ENCODE data around the gene MUC6. TPM values are rescaled to one million over a fixed set of nuclear protein-coding genes. Genes with fewer than 3 reads are reported as not detected.

The MUC6 gene
- total RNA-seq, 6 experiments from 2014 or later: not detected

DNA sequence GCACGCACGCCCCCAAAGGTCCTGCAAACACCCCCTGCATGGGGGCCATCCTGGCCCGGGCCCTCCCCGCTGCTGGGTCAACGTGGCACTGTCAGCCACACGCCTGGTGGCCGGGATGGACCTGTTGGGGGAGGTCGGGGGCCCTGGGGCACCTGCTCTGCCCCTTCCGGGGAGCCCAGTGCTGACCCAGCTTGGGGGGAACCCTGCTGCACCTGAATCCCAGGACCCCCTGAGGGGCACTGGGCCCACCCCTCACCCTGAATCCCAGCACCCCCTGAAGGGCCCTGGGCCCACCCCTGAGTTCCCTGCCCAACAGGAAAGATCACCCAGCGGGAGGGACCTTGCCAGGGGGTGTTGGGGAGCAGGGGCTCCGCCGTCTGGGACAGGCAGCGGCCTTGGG is 413 bp upstream of the MUC6 start:
- Mint-ChIP-seq H3K4me1 (ENCODE audit: low read depth) (no peaks in the 10 kb centered on the region), H3K27me3 (ENCODE audit: insufficient read depth) (peaks cover 3% of the 10 kb centered on the region), H3K9me3 (peaks cover 6% of the 10 kb centered on the region), H3K27ac (no peak overlapping the region), H3K4me3 (no peak overlapping the region), H3K36me3 (ENCODE audit: low read depth) (peaks cover 6% of the 10 kb centered on the region; the same call in 1 of the 2 replicates)
- DNase-seq: no peak
- TF ChIP-seq, protein P1, sequence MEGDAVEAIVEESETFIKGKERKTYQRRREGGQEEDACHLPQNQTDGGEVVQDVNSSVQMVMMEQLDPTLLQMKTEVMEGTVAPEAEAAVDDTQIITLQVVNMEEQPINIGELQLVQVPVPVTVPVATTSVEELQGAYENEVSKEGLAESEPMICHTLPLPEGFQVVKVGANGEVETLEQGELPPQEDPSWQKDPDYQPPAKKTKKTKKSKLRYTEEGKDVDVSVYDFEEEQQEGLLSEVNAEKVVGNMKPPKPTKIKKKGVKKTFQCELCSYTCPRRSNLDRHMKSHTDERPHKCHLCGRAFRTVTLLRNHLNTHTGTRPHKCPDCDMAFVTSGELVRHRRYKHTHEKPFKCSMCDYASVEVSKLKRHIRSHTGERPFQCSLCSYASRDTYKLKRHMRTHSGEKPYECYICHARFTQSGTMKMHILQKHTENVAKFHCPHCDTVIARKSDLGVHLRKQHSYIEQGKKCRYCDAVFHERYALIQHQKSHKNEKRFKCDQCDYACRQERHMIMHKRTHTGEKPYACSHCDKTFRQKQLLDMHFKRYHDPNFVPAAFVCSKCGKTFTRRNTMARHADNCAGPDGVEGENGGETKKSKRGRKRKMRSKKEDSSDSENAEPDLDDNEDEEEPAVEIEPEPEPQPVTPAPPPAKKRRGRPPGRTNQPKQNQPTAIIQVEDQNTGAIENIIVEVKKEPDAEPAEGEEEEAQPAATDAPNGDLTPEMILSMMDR (IDR thresholded peaks at IDR 0.05): no peak

DNA sequence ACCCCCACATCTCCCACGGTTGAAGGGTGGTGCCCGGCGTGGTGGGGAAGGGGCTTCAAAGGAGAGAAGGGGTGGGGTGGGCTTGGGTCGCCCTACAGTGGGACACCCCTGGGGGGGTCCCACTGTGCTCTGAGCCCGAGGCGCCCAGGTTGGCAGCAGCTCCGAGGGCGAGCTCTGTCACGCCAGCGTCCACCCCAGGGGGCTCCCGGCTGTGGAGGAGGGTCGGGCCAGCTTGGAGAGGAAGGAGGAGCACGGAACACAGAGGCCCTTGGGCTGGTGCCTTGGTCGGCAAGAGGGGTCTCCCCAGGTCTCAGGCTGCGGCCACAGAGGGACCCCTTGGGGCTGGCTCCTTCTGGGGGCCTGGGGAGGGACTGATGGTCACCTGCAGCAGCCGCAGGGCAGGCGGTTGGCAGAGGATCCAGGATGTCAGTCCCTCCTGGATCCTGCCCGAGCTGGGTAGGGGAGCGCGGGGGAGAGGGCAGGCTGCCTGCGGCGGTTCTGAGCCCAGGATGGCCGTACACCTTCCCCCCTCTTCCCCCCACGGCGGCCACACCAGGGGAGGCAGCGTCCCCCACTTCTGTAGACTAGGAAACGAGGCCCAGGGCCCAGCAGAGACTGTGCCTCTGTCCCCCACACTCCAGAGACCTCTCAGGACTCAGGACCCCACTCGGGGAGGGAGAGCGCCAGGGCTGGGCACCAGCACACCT is 788 bp downstream of the MUC6 start:
- peaks cover 9% of the 10 kb centered on the region; the same call in 1 of the 2 replicates for H3K36me3 Mint-ChIP-seq (ENCODE audit: low read depth)
- peaks cover 3% of the 10 kb centered on the region for H3K27me3 Mint-ChIP-seq (ENCODE audit: insufficient read depth)
- H3K4me1 Mint-ChIP-seq (ENCODE audit: low read depth): no peaks in the 10 kb centered on the region
- DNase-seq: no peak
- H3K27ac Mint-ChIP-seq: no peak overlapping the region
- TF ChIP-seq, protein P1 (IDR thresholded peaks at IDR 0.05): no peak
- H3K4me3 Mint-ChIP-seq: no peak overlapping the region
- H3K9me3 Mint-ChIP-seq: peaks cover 10% of the 10 kb centered on the region

DNA sequence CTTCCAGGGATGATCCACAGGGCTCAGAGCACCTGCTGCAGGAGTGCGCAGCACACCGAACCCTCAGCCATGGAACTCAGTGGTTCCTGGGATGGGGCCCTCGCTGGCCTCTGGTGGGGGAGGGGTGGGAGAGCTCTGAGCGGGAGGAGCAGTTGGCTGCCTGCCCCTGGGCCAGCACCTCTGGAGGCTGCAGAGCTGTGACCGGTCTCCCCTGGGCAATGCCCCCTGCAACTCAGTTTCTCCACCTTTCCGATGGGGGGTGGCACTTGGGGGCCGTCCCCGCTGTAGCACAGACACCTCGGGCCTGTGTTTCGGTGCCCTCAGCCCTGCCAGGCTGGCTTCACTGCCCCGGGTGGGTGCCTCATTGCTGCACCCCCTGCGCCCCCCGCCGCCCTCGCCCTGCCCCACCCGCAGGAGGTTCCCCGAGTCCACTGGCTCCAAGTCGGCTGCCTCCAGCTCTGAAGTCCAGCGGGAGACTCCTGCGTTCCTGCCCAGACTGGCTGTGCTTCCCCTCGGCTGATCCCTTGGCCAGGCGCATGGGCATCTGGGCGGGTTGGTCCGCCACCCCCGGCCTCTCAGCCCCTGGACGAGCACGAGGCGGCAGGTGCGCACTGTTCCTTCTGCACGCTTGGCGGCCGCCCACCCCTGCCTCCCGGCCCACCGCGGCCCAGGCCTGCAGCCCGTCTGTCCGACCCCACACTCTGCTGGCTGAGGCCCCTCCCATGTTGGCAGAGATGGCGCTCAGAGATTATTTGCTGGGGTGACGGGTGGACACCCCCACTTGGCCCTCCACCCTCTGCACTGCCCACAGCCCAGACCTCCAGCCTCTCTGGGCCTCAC is 1.8 kb downstream of the MUC6 start:
- no peaks in the 10 kb centered on the region for H3K4me1 Mint-ChIP-seq (ENCODE audit: low read depth)
- no peak for DNase-seq
- peaks cover 9% of the 10 kb centered on the region; the same call in 1 of the 2 replicates for H3K36me3 Mint-ChIP-seq (ENCODE audit: low read depth)
- TF ChIP-seq, protein P1 (IDR thresholded peaks at IDR 0.05): no peak
- H3K4me3 Mint-ChIP-seq: no peak overlapping the region
- peaks cover 10% of the 10 kb centered on the region for H3K9me3 Mint-ChIP-seq
- H3K27me3 Mint-ChIP-seq (ENCODE audit: insufficient read depth): peaks cover 4% of the 10 kb centered on the region
- H3K27ac Mint-ChIP-seq: no peak overlapping the region

DNA sequence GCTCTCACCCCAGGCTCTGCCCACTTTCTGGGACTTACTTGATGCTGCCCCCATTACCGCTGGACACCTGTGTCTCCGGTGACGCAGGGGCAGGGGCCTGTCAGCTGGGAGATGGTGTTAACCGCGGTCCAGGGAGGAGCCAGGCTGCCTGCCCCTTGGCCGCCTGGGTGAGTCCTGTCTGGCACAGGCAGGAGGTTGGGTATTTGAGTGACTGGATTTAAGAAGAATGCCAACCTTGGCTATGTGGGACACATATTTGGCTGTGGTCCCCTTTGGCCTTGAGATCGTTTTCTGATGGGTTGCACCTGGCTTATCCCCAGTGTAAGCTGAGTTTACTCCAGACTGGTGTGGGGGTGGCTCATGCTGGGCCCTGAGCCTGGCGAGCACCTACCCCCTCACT is 2.5 kb downstream of the MUC6 start:
- Mint-ChIP-seq H3K4me3 (no peak overlapping the region), H3K27ac (no peak overlapping the region), H3K9me3 (peaks cover 10% of the 10 kb centered on the region), H3K36me3 (ENCODE audit: low read depth) (peaks cover 9% of the 10 kb centered on the region; the same call in 1 of the 2 replicates), H3K27me3 (ENCODE audit: insufficient read depth) (peaks cover 4% of the 10 kb centered on the region), H3K4me1 (ENCODE audit: low read depth) (no peaks in the 10 kb centered on the region)
- TF ChIP-seq, protein P1 (IDR thresholded peaks at IDR 0.05): no peak
- DNase-seq: no peak

DNA sequence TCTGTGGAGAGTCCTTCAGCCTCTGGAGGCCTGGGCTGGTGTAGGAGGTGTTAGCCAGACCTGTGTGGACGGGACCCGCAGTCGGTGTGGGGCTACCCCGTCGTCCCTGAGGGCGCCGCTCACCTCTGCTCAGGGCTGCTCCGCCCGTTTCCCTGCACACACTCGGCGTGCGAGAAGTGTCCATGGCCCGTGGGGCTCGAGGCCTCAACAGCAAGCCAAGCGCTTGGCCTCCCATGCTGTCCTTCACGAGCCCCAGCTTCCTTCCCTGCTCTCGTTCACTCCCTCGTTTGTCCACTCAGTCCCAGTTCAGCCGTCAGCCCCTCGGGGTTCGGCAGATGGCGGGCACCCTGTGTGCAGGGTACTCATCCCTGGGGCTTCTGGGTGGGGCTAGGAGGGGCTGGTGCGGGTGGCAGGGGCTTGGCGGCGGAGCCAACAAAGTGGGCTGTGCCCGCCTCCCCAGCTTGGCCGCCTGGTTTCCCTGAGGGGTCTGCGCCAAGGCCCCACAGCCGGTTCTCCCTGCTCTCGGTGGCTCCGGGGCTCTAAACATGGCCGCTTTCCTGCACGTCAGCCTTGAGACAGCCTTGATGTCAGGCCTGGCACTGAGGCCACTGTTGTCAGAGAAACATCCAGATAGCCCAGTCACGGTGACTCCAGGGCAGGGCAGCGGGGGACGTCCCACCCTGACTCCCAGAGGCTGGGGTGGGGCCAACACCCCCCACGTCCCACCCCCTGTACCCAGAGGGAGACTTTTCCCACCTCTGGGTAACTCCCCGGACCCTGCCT is 3.3 kb downstream of the MUC6 start:
- Mint-ChIP-seq H3K27ac (no peak overlapping the region), H3K36me3 (ENCODE audit: low read depth) (peaks cover 9% of the 10 kb centered on the region; the same call in 1 of the 2 replicates), H3K9me3 (peaks cover 10% of the 10 kb centered on the region), H3K4me1 (ENCODE audit: low read depth) (no peaks in the 10 kb centered on the region), H3K4me3 (no peak overlapping the region), H3K27me3 (ENCODE audit: insufficient read depth) (peaks cover 4% of the 10 kb centered on the region)
- TF ChIP-seq, protein P1 (IDR thresholded peaks at IDR 0.05): no peak
- no peak for DNase-seq
